Ovary (tissue), 9 donors: ENCODE results near the gene C16orf87. TPM values are rescaled to one million over a fixed set of nuclear protein-coding genes. Genes with fewer than 3 reads are reported as not detected.

Experiments used
- DNase-seq, 5 donors: peaks; one replicate each; pipeline ENCODE4 v3.0.0-alpha.2; 2019 to 2020
- H3K27ac ChIP-seq, 2 donors: fragments of 200-600 bp; one replicate each; pipeline versions ENCODE4 v1.5.1 to v1.8.0; 2019 to 2022
- H3K27me3 ChIP-seq: fragments of 200-600 bp; one replicate; pipeline ENCODE4 v1.8.0; 2022
- H3K36me3 ChIP-seq: fragments of 200-600 bp; sonication (generic); one replicate; pipeline ENCODE4 v1.5.1; 2019
- H3K4me1 ChIP-seq: one replicate; pipeline ENCODE4 v1.8.1; 2013; ENCODE audit warnings: mild to moderate bottlenecking, moderate library complexity; ENCODE audit not compliant: insufficient read depth
- H3K4me3 ChIP-seq: fragments of 200-600 bp; sonication (generic); one replicate; pipeline ENCODE4 v1.5.1; 2017
- H3K9me3 ChIP-seq, 2 donors: fragments of 200-600 bp in 1 of 2; sonication (generic) in 1 of 2; one replicate each; pipeline versions ENCODE4 v1.5.1 to v1.8.1; 2013 to 2019; ENCODE audit warnings: mild to moderate bottlenecking in 1 of 2, moderate library complexity in 1 of 2
- CTCF ChIP-seq, 3 donors: fragments of 450-650 bp in 2 of 3; fragments of 200-600 bp in 1 of 3; IDR thresholded peaks; one replicate each; pipeline versions ENCODE4 v1.5.1 to v1.8.0; 2016 to 2022; ENCODE audit warnings: antibody characterized with exemption in 3 of 3, mild to moderate bottlenecking in 1 of 3
- EP300 ChIP-seq: sonication (generic); formaldehyde crosslinking; IDR thresholded peaks from one replicate; pipeline ENCODE4 v1.6.1; 2017; ENCODE audit warnings: antibody characterized with exemption
- POLR2A ChIP-seq: fragments of 450-650 bp; IDR thresholded peaks from one replicate; pipeline ENCODE4 v1.6.1; 2017; ENCODE audit warnings: antibody characterized with exemption, mild to moderate bottlenecking, moderate library complexity
- WGBS, 3 donors: extraction: QIAGEN DNeasy Blood & Tissue Kit in 1 of 3; methylation state at CpG; one replicate each; pipeline versions ENCODE4 v1.1.5 to v1.1.7; 2013 to 2017; 5-methylcytosine and 5-hydroxymethylcytosine counted together
- intact Hi-C, 4 donors: fragments of 100-400 bp; cut with DNase I; formaldehyde crosslinking; loops; one replicate each; pipeline versions ENCODE4 v1.11.0 to v1.15.1; 2022 to 2023
- polyA plus RNA-seq, 2 donors: library from polyadenylated mRNA; stranded (reverse); fragments of 200-250 nt in 1 of 2; fragments of 350-450 nt in 1 of 2; fragmentation: Illumina TruSeq in 1 of 2; extraction: RNeasy Lipid Tissue Mini Kit (QIAGEN cat#74804) in 1 of 2; gene quantifications; one replicate each; pipeline ENCODE4 v1.2.3, GENCODE V29; 2013 to 2014
- total RNA-seq, 7 donors: library from RNA; depleted of rRNA in 2 of 7; stranded (reverse); fragments of >200 nt in 2 of 7; fragmentation: NEBNext Ultra II Directional in 3 of 7; extraction: Animal tissue kit (Norgen Biotek cat#: 25700) in 3 of 7; gene quantifications; one replicate each; pipeline versions ENCODE4 v1.1.0 to v1.2.4, GENCODE V29; 2016 to 2023
- donor health status: DM: no; HTN: no; CAD: no; lungs with moderate emphysema.
- donor health status: DM: no; HTN: no; CAD: no.
- donor health status: Bipolar disorder and iron deficiency.
- donor health status: DM: yes; HTN: yes; CAD: no.
- donor health status: DM: no; HTN: no; CAD: no.
- donor health status: DM: yes; HTN: yes; CAD: no.

Gene C16orf87
- total and polyA plus RNA-seq, 9 donors, result 4.0 to 7.6 (median 5.1) TPM

- no peak for DNase-seq
- Histone ChIP-seq H3K27ac (no peak overlapping the region), H3K9me3 (no peaks in the 10 kb centered on the region), H3K4me3 (no peak overlapping the region), H3K4me1 (no peaks in the 10 kb centered on the region), H3K36me3 (no peaks in the 10 kb centered on the region), H3K27me3 (no peaks in the 10 kb centered on the region)
- 15 to 57% (median 29%) methylated on average over 10 of the region's 10 CpGs for WGBS, 3 donors
- intact Hi-C loops, result no loop called here
- TF ChIP-seq POLR2A, result no peak
- TF ChIP-seq CTCF (IDR thresholded peaks at IDR 0.05), result no peak
- TF ChIP-seq EP300, result no peak
These were observed 13.8 kb upstream of the C16orf87 start for GRCh38 chr16:46844771-46845170.

- no peaks in the 10 kb centered on the region for H3K9me3 ChIP-seq
- TF ChIP-seq EP300, result no peak
- no peak for TF ChIP-seq POLR2A
- no peak for TF ChIP-seq CTCF (IDR thresholded peaks at IDR 0.05)
- H3K4me3 ChIP-seq, result no peak overlapping the region
- H3K27me3 ChIP-seq, result no peaks in the 10 kb centered on the region
- no peaks in the 10 kb centered on the region for H3K4me1 ChIP-seq
- no peak for DNase-seq
- intact Hi-C loops, result no loop called here
- 31 to 53% (median 43%) methylated on average over 68 to 74 of the region's 74 CpGs for WGBS, 3 donors
- H3K36me3 ChIP-seq, result no peaks in the 10 kb centered on the region
- H3K27ac ChIP-seq, result no peak overlapping the region
These were observed 13.1 kb upstream of the C16orf87 start for GRCh38 chr16:46843898-46844642.

- DNase-seq, result no peak
- Histone ChIP-seq H3K4me3 (no peak overlapping the region), H3K27me3 (no peaks in the 10 kb centered on the region), H3K36me3 (no peaks in the 10 kb centered on the region), H3K27ac (no peak overlapping the region), H3K4me1 (no peaks in the 10 kb centered on the region), H3K9me3 (no peaks in the 10 kb centered on the region)
- intact Hi-C loops, result no loop called here
- TF ChIP-seq CTCF (IDR thresholded peaks at IDR 0.05) (no peak), EP300 (no peak), POLR2A (no peak)
- 94 to 97% (median 95%) methylated on average over 18 of the region's 18 CpGs for WGBS, 3 donors
These were observed 11.4 kb upstream of the C16orf87 start for GRCh38 chr16:46842192-46842895.

GRCh38 chr16:46839986-46840443 is 9.0 kb upstream of the C16orf87 start:
- TF ChIP-seq CTCF (IDR thresholded peaks at IDR 0.05) (no peak), POLR2A (no peak), EP300 (no peak)
- DNase-seq, result no peak
- 60 to 70% (median 64%) methylated on average over 11 of the region's 11 CpGs for WGBS, 3 donors
- Histone ChIP-seq H3K9me3 (no peaks in the 10 kb centered on the region), H3K27me3 (no peaks in the 10 kb centered on the region), H3K4me1 (no peaks in the 10 kb centered on the region), H3K36me3 (no peaks in the 10 kb centered on the region), H3K4me3 (no peak overlapping the region), H3K27ac (no peak overlapping the region)
- intact Hi-C loops, result no loop called here
